T-cell (primary cell): ENCODE results near the gene ZNF765. TPM values are rescaled to one million over a fixed set of nuclear protein-coding genes. Genes with fewer than 3 reads are reported as not detected.
"Not testable (repeated sequence)": the region's sequence is repeated elsewhere in the genome, so short reads cannot be mapped to it uniquely, and the experiment has no call there.

Source experiments
- ATAC-seq, 4 experiments: fragments of 200-7000 bp in 3 of 4; fragments of 150-1000 bp in 1 of 4; cut with Tn5 transposase; replicated peaks in 1 of 4; 1 replicate in 3 of 4; 2 replicates in 1 of 4; pipeline ENCODE4 v1.10.0; 2021; ENCODE audit warnings: moderate library complexity in 3 of 4, mild to moderate bottlenecking in 2 of 4, moderate number of reproducible peaks in 1 of 4
- CTCF ChIA-PET, 2 donors: fragments of 300-600 bp; sonication (Branson Sonifier 250); formaldehyde crosslinking; loops; one replicate each; lab custom pipeline; 2022; ENCODE audit warnings: antibody characterized with exemption in 2 of 2; lab: Charles Lee
- POLR2A ChIA-PET, 2 donors: fragments of 300-600 bp; sonication (Branson Sonifier 250); formaldehyde crosslinking; loops; one replicate each; lab custom pipeline; 2022; ENCODE audit warnings: antibody characterized with exemption in 2 of 2; lab: Charles Lee
- DNase-seq, 35 experiments: peaks; one replicate each; pipeline versions ENCODE4 v3.0.0 to v3.0.0-alpha.2; 2013 to 2023
- H3K27ac ChIP-seq: one replicate; pipeline ENCODE4 v1.5.1; 2013; ENCODE audit warnings: low read length
- H3K27me3 ChIP-seq, 2 experiments: replicated peaks in 1 of 2; 1 replicate in 1 of 2; 2 replicates in 1 of 2; pipeline versions ENCODE4 v1.6.1 to v1.7.0; 2013; ENCODE audit warnings: low read length in 1 of 2, mixed read lengths in 1 of 2; ENCODE audit not compliant: control insufficient read depth in 2 of 2, insufficient read depth in 2 of 2; ENCODE audit errors: extremely low read depth in 1 of 2
- H3K36me3 ChIP-seq, 2 donors: 1 replicate in 1 of 2; 2 replicates in 1 of 2; pipeline versions ENCODE4 v1.6.1 to v1.7.0; 2013; ENCODE audit warnings: low read length in 1 of 2; ENCODE audit not compliant: control insufficient read depth in 2 of 2, insufficient read depth in 1 of 2; ENCODE audit errors: extremely low read depth in 1 of 2
- H3K4me1 ChIP-seq, 2 experiments: 1 replicate in 1 of 2; 2 replicates in 1 of 2; pipeline versions ENCODE4 v1.6.1 to v1.7.0; 2013; ENCODE audit warnings: low read length in 2 of 2, mixed read lengths in 1 of 2; ENCODE audit not compliant: insufficient read depth in 2 of 2, control insufficient read depth in 1 of 2; ENCODE audit errors: extremely low read depth in 1 of 2
- H3K4me3 ChIP-seq, 2 donors: 1 replicate in 1 of 2; 2 replicates in 1 of 2; pipeline versions ENCODE4 v1.5.1 to v1.7.0; 2013; ENCODE audit warnings: mild to moderate bottlenecking in 2 of 2, low read length in 1 of 2, moderate library complexity in 1 of 2; ENCODE audit not compliant: control insufficient read depth in 1 of 2; ENCODE audit errors: extremely low read depth in 1 of 2
- H3K9me3 ChIP-seq: 2 replicates; pipeline ENCODE4 v1.7.0; 2013
- H3K27ac Mint-ChIP-seq, 2 donors: one replicate each; pipeline ENCODE4 v1.8.0; 2020 to 2021; ENCODE audit warnings: mild to moderate bottlenecking in 2 of 2, mixed read lengths in 2 of 2
- H3K27me3 Mint-ChIP-seq, 2 donors: one replicate each; pipeline ENCODE4 v1.8.0; 2021 to 2022; ENCODE audit warnings: mixed read lengths in 2 of 2
- H3K36me3 Mint-ChIP-seq: one replicate; pipeline ENCODE4 v1.8.0; 2021; ENCODE audit warnings: mixed read lengths
- H3K4me1 Mint-ChIP-seq, 3 donors: one replicate each; pipeline ENCODE4 v1.8.0; 2020 to 2022; ENCODE audit warnings: mixed read lengths in 3 of 3, mild to moderate bottlenecking in 1 of 3
- H3K4me3 Mint-ChIP-seq, 3 donors: one replicate each; pipeline ENCODE4 v1.8.0; 2020 to 2022; ENCODE audit warnings: mild to moderate bottlenecking in 3 of 3, mixed read lengths in 3 of 3, moderate library complexity in 3 of 3
- H3K9me3 Mint-ChIP-seq, 3 donors: one replicate each; pipeline ENCODE4 v1.8.0; 2020 to 2022; ENCODE audit warnings: mixed read lengths in 3 of 3
- WGBS: methylation state at CpG from one replicate; pipeline ENCODE4 v1.1.5; 2013; ENCODE audit warnings: missing lambda C conversion rate; ENCODE audit not compliant: insufficient coverage; 5-methylcytosine and 5-hydroxymethylcytosine counted together
- total RNA-seq, 35 experiments: library from RNA in 6 of 35; stranded (reverse) in 6 of 35; fragments of 120-200 nt in 1 of 35; gene quantifications; one replicate each; pipeline versions ENCODE4 v1.2.1 to v1.2.4 and lab custom pipeline; 2013 to 2026

ZNF765 gene
- total RNA-seq, 5 donors from 2014 or later (not counting 1 experiment from before 2014, with no cell fraction given) = 8.7 to 19.9 (median 13.9) TPM

DNA sequence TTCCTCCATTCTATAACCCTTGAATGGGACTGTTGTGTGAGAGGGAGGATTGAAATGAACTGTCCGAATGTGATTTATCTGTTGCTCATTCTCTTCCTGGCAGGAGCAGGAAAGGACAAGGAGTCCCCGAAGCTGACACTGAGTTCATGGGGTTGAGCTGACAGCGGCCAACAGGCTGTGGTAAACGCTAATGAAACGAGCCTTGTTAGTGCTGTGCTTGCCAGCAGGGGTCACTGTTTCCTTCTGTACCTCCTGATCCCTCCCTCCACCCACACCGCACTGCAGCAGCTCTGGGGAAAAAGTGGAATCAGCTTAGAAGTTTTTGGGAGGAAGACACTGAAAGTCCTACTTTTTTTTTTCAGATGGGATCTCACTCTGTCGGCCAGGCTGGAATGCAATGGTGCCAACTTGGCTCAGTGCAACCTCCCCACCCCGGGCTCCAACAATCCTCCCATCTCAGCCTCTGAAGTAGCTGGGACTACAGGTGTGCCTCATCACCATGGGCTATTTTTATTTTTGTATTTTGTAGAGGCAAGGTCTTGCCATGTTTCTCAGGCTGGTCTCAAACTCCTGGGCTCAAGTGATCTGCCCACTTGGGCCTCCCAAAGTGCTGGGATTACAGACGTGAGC is 30.1 kb downstream of the ZNF765 start:
- CTCF ChIA-PET = interaction anchor here (0.6 to 1.1 kb wide), 6 partner anchors 8 to 1041 kb away, joined by 3 to 7 read pairs (median 6); no protein-coding TSS in a partner anchor
- Mint-ChIP-seq H3K36me3 (no peaks in the 10 kb centered on the region), H3K9me3 (peaks cover 0 to 7% (median 0%) of the 10 kb centered on the region in 3 donors), H3K27me3 (peaks cover 0 to 2% of the 10 kb centered on the region in 2 donors), H3K4me3 (no peak overlapping the region), H3K4me1 (peaks cover 3 to 9% (median 5%) of the 10 kb centered on the region in 3 donors), H3K27ac (no peak overlapping the region)
- POLR2A ChIA-PET = no interaction called here
- no peaks in the 10 kb centered on the region for H3K36me3 ChIP-seq
- peak; percentile 85 to 92 (median 90) for ATAC-seq
- H3K4me3 ChIP-seq = no peak overlapping the region
- peak; percentile 21 to 85 (median 57) for DNase-seq
- H3K4me1 ChIP-seq = peaks cover 0 to 6% of the 10 kb centered on the region in 2 experiments
- no peaks in the 10 kb centered on the region for H3K27me3 ChIP-seq
- WGBS = 32% methylated on average over 4 of the region's 9 CpGs
- no peaks in the 10 kb centered on the region for H3K9me3 ChIP-seq
- no peak overlapping the region for H3K27ac ChIP-seq

DNA sequence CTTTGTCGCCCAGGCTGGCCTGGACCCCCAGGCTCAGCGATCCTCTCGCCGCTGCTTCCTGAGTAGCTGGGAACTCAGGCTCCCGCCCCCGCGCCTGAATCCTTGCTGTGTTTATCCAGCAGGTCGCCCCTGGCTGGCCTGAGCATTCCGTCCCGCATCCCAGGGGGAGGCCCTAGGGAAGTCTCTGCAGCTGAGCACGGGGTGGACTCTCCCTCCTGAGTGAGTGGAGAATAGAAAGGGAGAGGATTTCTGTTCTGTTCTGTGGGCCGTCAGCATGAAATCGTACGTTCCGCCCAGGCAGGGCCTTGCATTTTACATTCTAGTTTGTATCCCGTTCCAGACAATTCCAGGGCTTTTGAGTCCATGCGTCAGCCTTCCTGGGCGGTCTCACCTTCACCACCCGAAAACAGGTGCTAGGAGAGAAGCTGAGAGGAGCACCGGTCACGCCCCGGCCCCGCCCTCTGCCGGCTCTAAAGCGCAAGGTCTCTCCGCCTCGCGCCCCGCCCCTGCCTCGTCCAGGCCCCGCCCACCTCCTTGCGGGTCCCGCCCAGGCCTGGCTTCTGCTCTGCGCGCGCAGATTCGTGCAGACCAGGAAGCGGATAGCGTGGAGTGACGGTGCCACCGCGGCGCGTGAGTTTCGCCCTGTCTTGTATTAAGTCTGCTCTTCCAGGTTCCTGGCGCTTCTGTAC is 36.6 kb downstream of the ZNF765 start, which contains the start of gene ZNF761:
Gene ZNF761 (plus strand): TSS at position 586 of the 689 bp plus-strand sequence. CDS start 15,285 bp downstream, outside the sequence.
- POLR2A ChIA-PET = no interaction called here
- DNase-seq = peak; percentile 90 to 99 (median 96)
- WGBS = 5% methylated on average over 33 of the region's 46 CpGs
- Histone ChIP-seq H3K9me3 (no peaks in the 10 kb centered on the region), H3K4me1 (peaks cover 0 to 16% of the 10 kb centered on the region in 2 experiments), H3K27ac (peak within 1 kb of the TSS; percentile 69), H3K27me3 (no peaks in the 10 kb centered on the region), H3K36me3 (peaks cover 0 to 18% of the 10 kb centered on the region in 2 donors), H3K4me3 (peak within 1 kb of the TSS; percentile 80 to 82)
- Mint-ChIP-seq H3K9me3 (peaks cover 0 to 7% (median 6%) of the 10 kb centered on the region in 3 donors), H3K4me3 (peak within 1 kb of the TSS; percentile 87 to 96 (median 95)), H3K27me3 (no peaks in the 10 kb centered on the region), H3K36me3 (peaks cover 32% of the 10 kb centered on the region), H3K27ac (peak within 1 kb of the TSS; percentile 94 to 96), H3K4me1 (peaks cover 39 to 51% (median 49%) of the 10 kb centered on the region in 3 donors)
- CTCF ChIA-PET = interaction anchor here in 1 of 2 donors (0.5 to 0.7 kb wide), 3 partner anchors 103 to 530 kb away, joined by 3 to 6 read pairs (median 4); no protein-coding TSS in a partner anchor
- peak; percentile 96 to 99 (median 99) for ATAC-seq

DNA sequence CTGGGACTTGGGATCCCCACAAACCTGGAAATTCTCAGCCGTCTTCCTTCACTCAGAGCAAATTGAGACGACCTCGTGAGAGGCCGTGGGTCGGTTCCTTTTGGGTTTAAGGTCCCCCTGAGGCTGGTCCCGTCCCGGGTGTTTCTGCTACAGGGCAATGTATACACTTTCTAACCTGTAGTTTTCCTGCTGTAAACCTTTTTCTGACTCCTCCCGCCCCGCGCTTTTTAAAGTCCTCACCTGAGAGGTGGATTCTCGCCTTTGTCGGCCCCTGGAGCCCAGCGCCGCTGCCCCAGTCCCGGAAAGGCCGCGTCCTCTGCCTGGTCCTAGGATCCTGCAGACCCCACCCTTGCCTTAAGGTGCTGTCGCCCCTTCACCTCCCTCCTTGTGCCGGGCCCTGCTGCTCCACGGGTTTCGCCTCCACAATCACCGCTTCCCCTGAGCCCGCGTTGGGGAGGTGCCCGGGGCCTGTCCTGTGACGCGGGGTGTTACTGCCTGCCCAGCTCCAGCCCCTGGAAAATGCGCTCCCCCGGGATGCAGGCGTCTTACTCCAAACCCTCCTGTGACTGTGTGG is 37.2 kb downstream of the ZNF765 start:
- Histone ChIP-seq H3K27me3 (no peaks in the 10 kb centered on the region), H3K9me3 (no peaks in the 10 kb centered on the region), H3K4me3 (peak overlapping the region; percentile 80 to 82), H3K36me3 (peaks cover 0 to 22% of the 10 kb centered on the region in 2 donors), H3K4me1 (peaks cover 0 to 16% of the 10 kb centered on the region in 2 experiments), H3K27ac (peak overlapping the region; percentile 69)
- CTCF ChIA-PET = interaction anchor here in 1 of 2 donors (0.5 to 0.6 kb wide), 2 partner anchors 313 to 531 kb away, joined by 4 to 6 read pairs; no protein-coding TSS in a partner anchor
- no peaks in the 10 kb centered on the region for H3K27me3 Mint-ChIP-seq
- peaks cover 39 to 51% (median 49%) of the 10 kb centered on the region in 3 donors for H3K4me1 Mint-ChIP-seq
- H3K27ac Mint-ChIP-seq = peak overlapping the region; percentile 94 to 96
- 0% methylated on average over 18 of the region's 30 CpGs for WGBS
- H3K4me3 Mint-ChIP-seq = peak overlapping the region; percentile 87 to 96 (median 95)
- peaks cover 37% of the 10 kb centered on the region for H3K36me3 Mint-ChIP-seq
- peak in 6 of 35 experiments; percentile 0 to 10 (median 4) for DNase-seq
- peaks cover 0 to 7% (median 7%) of the 10 kb centered on the region in 3 donors for H3K9me3 Mint-ChIP-seq
- ATAC-seq = peak; percentile 41 to 56 (median 42)
- POLR2A ChIA-PET = no interaction called here

DNA sequence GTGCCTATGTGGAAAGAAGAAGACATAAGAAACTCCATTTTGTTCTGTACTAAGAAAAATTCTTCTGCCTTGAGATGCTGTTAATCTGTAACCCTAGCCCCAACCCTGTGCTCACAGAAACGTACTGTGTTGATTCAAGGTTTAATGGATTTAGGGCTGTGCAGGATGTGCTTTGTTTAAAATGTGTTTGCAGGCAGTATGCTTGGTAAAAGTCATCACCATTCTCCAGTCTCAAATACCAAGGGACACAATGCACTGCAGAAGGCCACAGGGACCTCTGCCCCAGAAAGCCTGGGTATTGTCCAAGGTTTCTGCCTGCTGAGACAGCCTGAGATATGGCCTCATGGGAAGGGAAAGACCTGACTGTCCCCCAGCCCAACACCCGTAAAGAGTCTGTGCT is 48.9 kb downstream of the ZNF765 start:
- 100% methylated on average over 1 of the region's 2 CpGs for WGBS
- H3K4me3 ChIP-seq, H3K4me1 ChIP-seq, H3K27ac Mint-ChIP-seq, H3K27ac ChIP-seq, DNase-seq, H3K9me3 ChIP-seq, CTCF ChIA-PET, H3K27me3 Mint-ChIP-seq, ATAC-seq, H3K27me3 ChIP-seq, H3K4me3 Mint-ChIP-seq, POLR2A ChIA-PET, H3K4me1 Mint-ChIP-seq: not testable (repeated sequence)
- H3K9me3 Mint-ChIP-seq = peaks cover 17 to 37% (median 35%) of the 10 kb centered on the region in 3 donors
- peaks cover 16 to 32% of the 10 kb centered on the region in 2 donors for H3K36me3 ChIP-seq
- peaks cover 81% of the 10 kb centered on the region for H3K36me3 Mint-ChIP-seq

DNA sequence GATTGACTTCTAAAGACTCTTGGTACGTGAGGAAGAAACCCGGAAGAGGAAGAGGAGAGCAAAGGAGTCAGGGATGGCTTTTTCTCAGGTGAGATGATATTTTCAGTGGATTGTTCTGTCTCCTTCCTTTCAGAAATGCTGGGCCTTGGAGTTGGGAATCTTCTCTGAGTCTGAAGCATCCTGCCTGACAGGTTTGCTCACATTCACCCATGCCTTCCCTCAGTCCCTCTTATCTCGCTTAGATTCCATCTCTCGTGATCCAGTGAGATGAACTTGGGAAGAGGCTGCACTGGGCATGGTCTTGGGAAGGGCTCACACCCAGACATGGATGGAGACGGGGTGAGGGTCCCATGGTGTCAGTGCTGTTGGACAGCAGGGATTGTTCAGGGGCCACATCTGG is 52.2 kb downstream of the ZNF765 start:
- H3K27ac ChIP-seq, H3K4me1 Mint-ChIP-seq, H3K4me3 Mint-ChIP-seq, H3K27me3 Mint-ChIP-seq, H3K27me3 ChIP-seq, CTCF ChIA-PET, ATAC-seq, H3K9me3 ChIP-seq, H3K4me1 ChIP-seq, H3K4me3 ChIP-seq, DNase-seq, H3K27ac Mint-ChIP-seq: not testable (repeated sequence)
- 100% methylated on average over 3 of the region's 5 CpGs for WGBS
- peaks cover 86% of the 10 kb centered on the region for H3K36me3 Mint-ChIP-seq
- POLR2A ChIA-PET = interaction anchor here in 1 of 2 donors (0.6 kb wide), 1 partner anchor 683 kb away, joined by 7 read pairs; no protein-coding TSS in a partner anchor
- H3K36me3 ChIP-seq = peaks cover 24 to 35% of the 10 kb centered on the region in 2 donors
- H3K9me3 Mint-ChIP-seq = peaks cover 17 to 41% (median 41%) of the 10 kb centered on the region in 3 donors

DNA sequence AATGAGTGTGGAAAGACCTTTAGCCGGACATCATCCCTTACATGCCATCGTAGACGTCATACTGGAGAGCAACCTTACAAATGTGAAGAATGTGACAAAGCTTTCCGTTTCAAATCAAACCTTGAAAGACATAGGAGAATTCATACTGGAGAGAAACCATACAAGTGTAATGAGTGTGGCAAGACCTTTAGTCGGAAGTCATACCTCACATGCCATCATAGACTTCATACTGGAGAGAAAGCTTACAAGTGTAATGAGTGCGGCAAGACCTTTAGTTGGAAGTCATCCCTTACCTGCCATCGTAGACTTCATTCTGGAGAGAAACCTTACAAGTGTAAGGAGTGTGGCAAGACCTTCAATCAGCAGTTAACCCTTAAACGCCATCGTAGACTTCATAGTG is 60.9 kb downstream of the ZNF765 start:
- CTCF ChIA-PET = no interaction called here
- no peaks in the 10 kb centered on the region for H3K27me3 Mint-ChIP-seq
- no peak overlapping the region for H3K27ac Mint-ChIP-seq
- Histone ChIP-seq H3K36me3 (peaks cover 22 to 40% of the 10 kb centered on the region in 2 donors), H3K9me3 (peaks cover 23% of the 10 kb centered on the region), H3K27me3 (no peaks in the 10 kb centered on the region), H3K4me3 (no peak overlapping the region), H3K4me1 (no peaks in the 10 kb centered on the region), H3K27ac (no peak overlapping the region)
- H3K9me3 Mint-ChIP-seq = peaks cover 34 to 59% (median 52%) of the 10 kb centered on the region in 3 donors
- H3K36me3 Mint-ChIP-seq = peaks cover 74% of the 10 kb centered on the region
- DNase-seq (no peak), ATAC-seq (no peak)
- POLR2A ChIA-PET = no interaction called here
- no peaks in the 10 kb centered on the region for H3K4me1 Mint-ChIP-seq
- 100% methylated on average over 1 of the region's 9 CpGs for WGBS
- no peak overlapping the region for H3K4me3 Mint-ChIP-seq
